GM12801 (cell line): ENCODE measurements around the gene MOV10L1.

Experiments
- CTCF ChIP-seq: IDR thresholded peaks from one replicate; pipeline ENCODE4 v1.5.1; 2011; ENCODE audit warnings: control low read depth; ENCODE audit not compliant: insufficient read length; ENCODE audit errors: extremely low read depth

Gene MOV10L1

GRCh38 chr22:50138988-50139387 lies 49.2 kb downstream of the MOV10L1 start:
- TF ChIP-seq CTCF = no peak

- no peak for TF ChIP-seq CTCF
These were observed 50.1 kb downstream of the MOV10L1 start for GRCh38 chr22:50139843-50140415.

- no peak for TF ChIP-seq CTCF
These were observed 50.8 kb downstream of the MOV10L1 start for GRCh38 chr22:50140615-50141014.

GRCh38 chr22:50141462-50141861 lies 51.7 kb downstream of the MOV10L1 start:
- no peak for TF ChIP-seq CTCF

- TF ChIP-seq CTCF = no peak
These were observed 52.1 kb downstream of the MOV10L1 start for GRCh38 chr22:50141891-50142363.

- TF ChIP-seq CTCF = no peak
These were observed 53.3 kb downstream of the MOV10L1 start for GRCh38 chr22:50143096-50143495.

- no peak for TF ChIP-seq CTCF
These were observed 54.3 kb downstream of the MOV10L1 start for GRCh38 chr22:50144005-50144614.
